HepG2 (cell line): Measurements from ENCODE around the gene FAM187B. TPM values are rescaled to one million over a fixed set of nuclear protein-coding genes. Genes with fewer than 3 reads are reported as not detected.

ENCODE experiments used
- CEBPG ChIP-seq: IDR thresholded peaks from 2 replicates; pipeline ENCODE4 v1.6.1; 2016
- FOXJ3 ChIP-seq: sonication (generic); formaldehyde crosslinking; IDR thresholded peaks from 2 replicates; pipeline ENCODE4 v1.4.0; 2020; ENCODE audit warnings: missing genetic modification reagents, mild to moderate bottlenecking, borderline replicate concordance
- IRF2 ChIP-seq: IDR thresholded peaks from 2 replicates; pipeline ENCODE4 v1.6.1; 2018; ENCODE audit warnings: missing genetic modification reagents, missing compliant biosample characterization
- MBD4 ChIP-seq: IDR thresholded peaks from 2 replicates; pipeline ENCODE4 v1.6.1; 2012; ENCODE audit warnings: low read length, inconsistent platforms, borderline replicate concordance
- NFATC3 ChIP-seq: sonication (generic); formaldehyde crosslinking; IDR thresholded peaks from 2 replicates; pipeline ENCODE4 v1.5.1; 2020; ENCODE audit warnings: mild to moderate bottlenecking, missing genetic modification reagents
- ONECUT2 ChIP-seq: sonication (generic); formaldehyde crosslinking; IDR thresholded peaks from 2 replicates; pipeline ENCODE4 v1.4.0; 2020; ENCODE audit warnings: missing genetic modification reagents
- RFX5 ChIP-seq: IDR thresholded peaks from 2 replicates; pipeline ENCODE4 v1.6.1; 2011; ENCODE audit warnings: low read depth, low read length, improper control_type of control experiment
- THAP11 ChIP-seq: IDR thresholded peaks from 2 replicates; pipeline ENCODE4 v1.6.1; 2016; ENCODE audit warnings: missing biosample characterization, missing genetic modification reagents
- YY1 ChIP-seq: IDR thresholded peaks from 2 replicates; pipeline ENCODE4 v1.6.1; 2011; ENCODE audit warnings: low read length, low read depth, moderate library complexity, mild to moderate bottlenecking; ENCODE audit not compliant: insufficient read depth, insufficient replicate concordance
- ZNF350 ChIP-seq: sonication (generic); formaldehyde crosslinking; IDR thresholded peaks from 2 replicates; pipeline ENCODE4 v1.4.0; 2020; ENCODE audit warnings: mild to moderate bottlenecking, low read depth, missing genetic modification reagents, borderline replicate concordance
- ZNF615 ChIP-seq: sonication (generic); formaldehyde crosslinking; IDR thresholded peaks from 2 replicates; pipeline ENCODE4 v1.5.0; 2020; ENCODE audit warnings: mild to moderate bottlenecking, missing genetic modification reagents, borderline replicate concordance
- ZNF768 ChIP-seq: sonication (generic); formaldehyde crosslinking; IDR thresholded peaks from 2 replicates; pipeline ENCODE4 v1.4.0; 2020; ENCODE audit warnings: missing genetic modification reagents
- ZNF773 ChIP-seq: sonication (generic); formaldehyde crosslinking; IDR thresholded peaks from 2 replicates; pipeline ENCODE4 v1.4.0; 2020; ENCODE audit warnings: missing genetic modification reagents, borderline replicate concordance
- ZNF879 ChIP-seq: sonication (generic); formaldehyde crosslinking; IDR thresholded peaks from 2 replicates; pipeline ENCODE4 v1.8.1; 2023; ENCODE audit warnings: missing genetic modification reagents
- ZSCAN30 ChIP-seq: sonication (generic); formaldehyde crosslinking; IDR thresholded peaks from 2 replicates; pipeline ENCODE4 v1.5.0; 2020; ENCODE audit warnings: mild to moderate bottlenecking, missing genetic modification reagents
- polyA plus RNA-seq, 8 experiments: library from polyadenylated mRNA; depleted of rRNA in 3 of 8; stranded (reverse) in 7 of 8; unstranded in 1 of 8; fragments of >200 nt; fragmentation: Illumina TruSeq in 4 of 8; extraction: Trizol in 4 of 8; gene quantifications; 2 replicates each; pipeline versions ENCODE4 v1.2.1 to v1.2.3, GENCODE V29; 2011 to 2016; ENCODE audit warnings: low read depth in 4 of 8, missing spikeins in 1 of 8, mixed read lengths in 1 of 8; ENCODE audit not compliant: insufficient read depth in 1 of 8
- total RNA-seq, 5 experiments: library from RNA; depleted of rRNA; stranded (reverse); fragments of >200 nt; fragmentation: Illumina TruSeq; extraction: Trizol; gene quantifications; 2 replicates each; pipeline ENCODE4 v1.2.3, GENCODE V29; 2016; ENCODE audit warnings: low read depth in 1 of 5
- TF ChIP-seq, protein P1 (sequence below), 2 experiments: fragments of 450-650 bp in 1 of 2; sonication (generic) in 1 of 2; formaldehyde crosslinking; IDR thresholded peaks; 2 replicates each; pipeline versions ENCODE4 v1.5.0 to v1.8.0; 2020 to 2022; ENCODE audit warnings: mild to moderate bottlenecking in 1 of 2, missing genetic modification reagents in 1 of 2
- TF ChIP-seq, protein P2 (sequence below): sonication (generic); formaldehyde crosslinking; IDR thresholded peaks from 2 replicates; pipeline ENCODE4 v1.5.0; 2020; ENCODE audit warnings: mild to moderate bottlenecking, low read depth, missing genetic modification reagents, borderline replicate concordance

The FAM187B gene
- total and polyA plus RNA-seq, 2 of the 13 experiments (the other 11 are each of a cell fraction or from before 2014, with no cell fraction given), result not detected

DNA sequence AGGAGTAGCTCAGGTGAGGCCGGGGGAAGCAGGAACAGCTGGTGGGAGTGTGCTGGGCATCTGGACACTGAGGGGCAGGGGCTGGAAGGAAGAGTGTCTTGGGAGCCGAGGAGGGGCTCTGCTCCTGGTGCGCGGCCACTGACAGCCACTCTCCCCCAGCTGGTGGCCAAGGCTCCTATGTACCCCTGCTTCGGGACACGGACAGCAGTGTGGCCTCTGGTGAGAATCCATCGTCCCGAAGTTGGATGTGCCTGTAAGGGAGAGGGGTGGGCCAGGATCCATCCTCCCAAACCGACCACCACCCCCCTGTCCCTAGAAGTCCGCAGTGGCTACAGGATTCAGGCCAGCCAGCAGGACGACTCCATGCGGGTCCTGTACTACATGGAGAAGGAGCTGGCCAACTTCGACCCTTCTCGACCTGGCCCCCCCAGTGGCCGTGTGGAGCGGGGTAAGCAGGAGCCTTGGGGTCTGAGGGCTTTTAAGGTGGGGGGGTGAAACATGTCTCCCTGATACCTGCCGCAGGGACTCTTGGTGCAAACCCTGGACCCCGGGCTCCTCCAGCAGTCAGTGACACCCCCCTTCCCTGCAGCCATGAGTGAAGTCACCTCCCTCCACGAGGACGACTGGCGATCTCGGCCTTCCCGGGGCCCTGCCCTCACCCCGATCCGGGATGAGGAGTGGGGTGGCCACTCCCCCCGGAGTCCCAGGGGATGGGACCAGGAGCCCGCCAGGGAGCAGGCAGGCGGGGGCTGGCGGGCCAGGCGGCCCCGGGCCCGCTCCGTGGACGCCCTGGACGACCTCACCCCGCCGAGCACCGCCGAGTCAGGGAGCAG, 38.2 kb upstream of the FAM187B start (continued):
- TF ChIP-seq ZNF879 (CRISPR knock-in tag), result no peak
- TF ChIP-seq RFX5, result no peak
- TF ChIP-seq ZNF615 (CRISPR knock-in tag), result no peak
- TF ChIP-seq ZNF773 (CRISPR knock-in tag), result no peak
- TF ChIP-seq IRF2, result no peak
- TF ChIP-seq MBD4, result no peak
- no peak for TF ChIP-seq FOXJ3 (CRISPR knock-in tag)
- TF ChIP-seq ONECUT2 (CRISPR knock-in tag), result no peak
- TF ChIP-seq ZNF350 (CRISPR knock-in tag), result no peak
- no peak for TF ChIP-seq YY1
- TF ChIP-seq, protein P1, sequence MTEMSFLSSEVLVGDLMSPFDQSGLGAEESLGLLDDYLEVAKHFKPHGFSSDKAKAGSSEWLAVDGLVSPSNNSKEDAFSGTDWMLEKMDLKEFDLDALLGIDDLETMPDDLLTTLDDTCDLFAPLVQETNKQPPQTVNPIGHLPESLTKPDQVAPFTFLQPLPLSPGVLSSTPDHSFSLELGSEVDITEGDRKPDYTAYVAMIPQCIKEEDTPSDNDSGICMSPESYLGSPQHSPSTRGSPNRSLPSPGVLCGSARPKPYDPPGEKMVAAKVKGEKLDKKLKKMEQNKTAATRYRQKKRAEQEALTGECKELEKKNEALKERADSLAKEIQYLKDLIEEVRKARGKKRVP (CRISPR knock-in tag; IDR thresholded peaks at IDR 0.05), result no peak
- no peak for TF ChIP-seq ZSCAN30 (CRISPR knock-in tag)
- no peak for TF ChIP-seq CEBPG
- 0 out of 2 replicates have a peak, but pooled peaks have one; percentile 12 for TF ChIP-seq ZNF768 (CRISPR knock-in tag)
- TF ChIP-seq THAP11 (CRISPR knock-in tag), result no peak
- TF ChIP-seq, protein P2, sequence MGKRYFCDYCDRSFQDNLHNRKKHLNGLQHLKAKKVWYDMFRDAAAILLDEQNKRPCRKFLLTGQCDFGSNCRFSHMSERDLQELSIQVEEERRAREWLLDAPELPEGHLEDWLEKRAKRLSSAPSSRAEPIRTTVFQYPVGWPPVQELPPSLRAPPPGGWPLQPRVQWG (CRISPR knock-in tag), result no peak
- TF ChIP-seq NFATC3 (CRISPR knock-in tag), result no peak
- TF ChIP-seq, all 625 proteins: peak for 25
